H9 (cell line): ENCODE data around the gene TWSG1. TPM values are rescaled to one million over a fixed set of nuclear protein-coding genes. Genes with fewer than 3 reads are reported as not detected.

Experiments
- DNase-seq: peaks from one replicate; pipeline ENCODE4 v3.0.0-alpha.2; 2017
- H2AFZ ChIP-seq: one replicate; pipeline ENCODE4 v1.6.1; 2013; ENCODE audit warnings: mild to moderate bottlenecking, low read length, control low read depth, moderate library complexity
- H2AK5ac ChIP-seq: 2 replicates; pipeline ENCODE4 v1.6.1; 2013; ENCODE audit warnings: low read length, control low read depth, mixed read lengths; ENCODE audit not compliant: insufficient read length
- H2BK120ac ChIP-seq: one replicate; pipeline ENCODE4 v1.6.1; 2013; ENCODE audit warnings: low read depth, mild to moderate bottlenecking, low read length, control low read depth, inconsistent platforms; ENCODE audit not compliant: poor library complexity, severe bottlenecking
- H2BK12ac ChIP-seq: 2 replicates; pipeline ENCODE4 v1.6.1; 2013; ENCODE audit warnings: low read length, control low read depth, mixed read lengths, low read depth; ENCODE audit not compliant: insufficient read length
- H2BK15ac ChIP-seq: 2 replicates; pipeline ENCODE4 v1.6.1; 2013; ENCODE audit warnings: low read depth, low read length, control low read depth
- H2BK20ac ChIP-seq: one replicate; pipeline ENCODE4 v1.6.1; 2013; ENCODE audit warnings: low read depth, mild to moderate bottlenecking, low read length, control low read depth, inconsistent platforms; ENCODE audit not compliant: poor library complexity, severe bottlenecking
- H2BK5ac ChIP-seq: 2 replicates; pipeline ENCODE4 v1.6.1; 2013; ENCODE audit warnings: low read length, control low read depth, mixed read lengths; ENCODE audit not compliant: insufficient read length
- H3K14ac ChIP-seq: 2 replicates; pipeline ENCODE4 v1.6.1; 2013; ENCODE audit warnings: low read length, control low read depth; ENCODE audit not compliant: insufficient read depth
- H3K18ac ChIP-seq: 2 replicates; pipeline ENCODE4 v1.6.1; 2013; ENCODE audit warnings: low read depth, mild to moderate bottlenecking, mixed read lengths, low read length, control low read depth; ENCODE audit not compliant: insufficient read length
- H3K23ac ChIP-seq: 2 replicates; pipeline ENCODE4 v1.6.1; 2013; ENCODE audit warnings: low read length, control low read depth, mixed read lengths, low read depth; ENCODE audit not compliant: insufficient read length
- H3K23me2 ChIP-seq: 2 replicates; pipeline ENCODE4 v1.6.1; 2013; ENCODE audit warnings: low read depth, mild to moderate bottlenecking, mixed read lengths, low read length, control low read depth; ENCODE audit not compliant: insufficient read length, poor library complexity, severe bottlenecking
- H3K27ac ChIP-seq: 2 replicates; pipeline ENCODE4 v1.5.1; 2013; ENCODE audit warnings: low read length, control low read depth, mixed read lengths, low read depth; ENCODE audit not compliant: insufficient read length
- H3K27me3 ChIP-seq: 2 replicates; pipeline ENCODE4 v1.6.1; 2013; ENCODE audit warnings: low read length, control low read depth, inconsistent platforms; ENCODE audit not compliant: insufficient read depth
- H3K4ac ChIP-seq: 2 replicates; pipeline ENCODE4 v1.6.1; 2013; ENCODE audit warnings: low read depth, mild to moderate bottlenecking, control low read depth, inconsistent platforms, low read length, moderate library complexity
- H3K4me1 ChIP-seq: 2 replicates; pipeline ENCODE4 v1.6.1; 2013; ENCODE audit warnings: low read length, control low read depth, inconsistent platforms; ENCODE audit not compliant: insufficient read depth
- H3K4me2 ChIP-seq: 2 replicates; pipeline ENCODE4 v1.6.1; 2013; ENCODE audit warnings: low read length, control low read depth, mixed read lengths; ENCODE audit not compliant: insufficient read length, insufficient read depth
- H3K56ac ChIP-seq: 2 replicates; pipeline ENCODE4 v1.6.1; 2013; ENCODE audit warnings: low read depth, mild to moderate bottlenecking, mixed read lengths, low read length, control low read depth; ENCODE audit not compliant: insufficient read length
- H3K79me1 ChIP-seq: 2 replicates; pipeline ENCODE4 v1.6.1; 2013; ENCODE audit warnings: low read depth, mild to moderate bottlenecking, moderate library complexity, low read length, control low read depth, inconsistent platforms; ENCODE audit not compliant: insufficient read depth, poor library complexity, severe bottlenecking
- H3K79me2 ChIP-seq: 2 replicates; pipeline ENCODE4 v1.6.1; 2013; ENCODE audit warnings: low read length, control low read depth, inconsistent platforms; ENCODE audit not compliant: insufficient read depth
- H3K9ac ChIP-seq: 2 replicates; pipeline ENCODE4 v1.6.1; 2013; ENCODE audit warnings: low read length, control low read depth, mixed read lengths; ENCODE audit not compliant: insufficient read length; ENCODE audit errors: extremely low read depth
- H3K9me3 ChIP-seq: one replicate; pipeline ENCODE4 v1.6.1; 2013; ENCODE audit warnings: low read depth, low read length, inconsistent platforms; ENCODE audit not compliant: control insufficient read depth
- H3T11ph ChIP-seq: one replicate; pipeline ENCODE4 v1.6.1; 2013; ENCODE audit warnings: mild to moderate bottlenecking, low read length, control low read depth, inconsistent platforms
- H4K20me1 ChIP-seq: one replicate; pipeline ENCODE4 v1.6.1; 2013; ENCODE audit not compliant: control insufficient read depth, insufficient read length, insufficient read depth
- H4K5ac ChIP-seq: 2 replicates; pipeline ENCODE4 v1.6.1; 2013; ENCODE audit warnings: low read depth, mild to moderate bottlenecking, mixed read lengths, low read length, control low read depth; ENCODE audit not compliant: insufficient read length
- H4K8ac ChIP-seq: replicated peaks from 2 replicates; pipeline ENCODE4 v1.6.1; 2013; ENCODE audit warnings: low read length, control low read depth, mixed read lengths, low read depth; ENCODE audit not compliant: insufficient read length
- H4K91ac ChIP-seq: 2 replicates; pipeline ENCODE4 v1.6.1; 2013; ENCODE audit warnings: low read depth, mild to moderate bottlenecking, moderate library complexity, mixed read lengths, low read length, control low read depth; ENCODE audit not compliant: insufficient read length
- H3K27ac Mint-ChIP-seq, 3 experiments: 2 replicates in 2 of 3; 3 replicates in 1 of 3; pipeline ENCODE4 v1.8.0; 2020 to 2021; ENCODE audit warnings: mixed read lengths in 3 of 3, mild to moderate bottlenecking in 1 of 3, moderate library complexity in 1 of 3
- H3K27me3 Mint-ChIP-seq: 2 replicates; pipeline ENCODE4 v1.8.0; 2021; ENCODE audit warnings: low read depth, mild to moderate bottlenecking, moderate library complexity, mixed read lengths
- H3K36me3 Mint-ChIP-seq, 3 experiments: 2 replicates in 2 of 3; 3 replicates in 1 of 3; pipeline ENCODE4 v1.8.0; 2020 to 2021; ENCODE audit warnings: low read depth in 3 of 3, mixed read lengths in 3 of 3; ENCODE audit not compliant: insufficient read depth in 1 of 3
- H3K4me1 Mint-ChIP-seq, 2 experiments: 2 replicates each; pipeline ENCODE4 v1.8.0; 2020; ENCODE audit warnings: mixed read lengths in 2 of 2
- H3K4me3 Mint-ChIP-seq, 2 experiments: 2 replicates in 1 of 2; 3 replicates in 1 of 2; pipeline ENCODE4 v1.8.0; 2020 to 2021; ENCODE audit warnings: mild to moderate bottlenecking in 2 of 2, mixed read lengths in 2 of 2, moderate library complexity in 1 of 2
- H3K9me3 Mint-ChIP-seq, 2 experiments: 2 replicates in 1 of 2; 3 replicates in 1 of 2; pipeline ENCODE4 v1.8.0; 2020; ENCODE audit warnings: mild to moderate bottlenecking in 2 of 2, mixed read lengths in 2 of 2, moderate library complexity in 1 of 2
- total RNA-seq: library from RNA; stranded (reverse); gene quantifications from 2 replicates; pipeline ENCODE4 v1.2.1, GENCODE V29; 2021
- TF ChIP-seq, protein P1 (sequence below): fragments of 200-600 bp; sonication (generic); conservative IDR thresholded peaks from 3 replicates; pipeline ENCODE4 v1.8.0; 2021; ENCODE audit warnings: antibody characterized with exemption, mild to moderate bottlenecking

Gene TWSG1
- total RNA-seq, 1 experiment from 2014 or later, result 25.7 TPM

- no peak overlapping the region for H2BK15ac ChIP-seq
- no peaks in the 10 kb centered on the region for H3K79me2 ChIP-seq
- no peak overlapping the region for H3K18ac ChIP-seq
- H3K23ac ChIP-seq, result no peak overlapping the region
- no peak overlapping the region for H3K56ac ChIP-seq
- Mint-ChIP-seq H3K4me3 (no peak overlapping the region), H3K27me3 (no peaks in the 10 kb centered on the region), H3K9me3 (peaks cover 46 to 50% of the 10 kb centered on the region in 2 experiments), H3K4me1 (peaks cover 5 to 6% of the 10 kb centered on the region in 2 experiments), H3K27ac (no peak overlapping the region), H3K36me3 (peaks cover 21 to 48% (median 30%) of the 10 kb centered on the region in 3 experiments)
- H3K14ac ChIP-seq, result no peak overlapping the region
- no peak overlapping the region for H2BK5ac ChIP-seq
- no peak overlapping the region for H2AFZ ChIP-seq
- TF ChIP-seq, protein P1, sequence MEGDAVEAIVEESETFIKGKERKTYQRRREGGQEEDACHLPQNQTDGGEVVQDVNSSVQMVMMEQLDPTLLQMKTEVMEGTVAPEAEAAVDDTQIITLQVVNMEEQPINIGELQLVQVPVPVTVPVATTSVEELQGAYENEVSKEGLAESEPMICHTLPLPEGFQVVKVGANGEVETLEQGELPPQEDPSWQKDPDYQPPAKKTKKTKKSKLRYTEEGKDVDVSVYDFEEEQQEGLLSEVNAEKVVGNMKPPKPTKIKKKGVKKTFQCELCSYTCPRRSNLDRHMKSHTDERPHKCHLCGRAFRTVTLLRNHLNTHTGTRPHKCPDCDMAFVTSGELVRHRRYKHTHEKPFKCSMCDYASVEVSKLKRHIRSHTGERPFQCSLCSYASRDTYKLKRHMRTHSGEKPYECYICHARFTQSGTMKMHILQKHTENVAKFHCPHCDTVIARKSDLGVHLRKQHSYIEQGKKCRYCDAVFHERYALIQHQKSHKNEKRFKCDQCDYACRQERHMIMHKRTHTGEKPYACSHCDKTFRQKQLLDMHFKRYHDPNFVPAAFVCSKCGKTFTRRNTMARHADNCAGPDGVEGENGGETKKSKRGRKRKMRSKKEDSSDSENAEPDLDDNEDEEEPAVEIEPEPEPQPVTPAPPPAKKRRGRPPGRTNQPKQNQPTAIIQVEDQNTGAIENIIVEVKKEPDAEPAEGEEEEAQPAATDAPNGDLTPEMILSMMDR, result no peak
- H3K9ac ChIP-seq, result no peak overlapping the region
- no peak overlapping the region for H2BK20ac ChIP-seq
- peaks cover 6% of the 10 kb centered on the region for H3K9me3 ChIP-seq
- H3K4me2 ChIP-seq, result no peak overlapping the region
- no peak overlapping the region for H3K4ac ChIP-seq
- H3K79me1 ChIP-seq, result no peaks in the 10 kb centered on the region
- H3T11ph ChIP-seq, result no peak overlapping the region
- no peak overlapping the region for H4K5ac ChIP-seq
- no peaks in the 10 kb centered on the region for H3K4me1 ChIP-seq
- no peak for DNase-seq
- H4K20me1 ChIP-seq, result no peaks in the 10 kb centered on the region
- no peak overlapping the region for H2BK120ac ChIP-seq
- no peak overlapping the region for H2AK5ac ChIP-seq
- no peak overlapping the region for H2BK12ac ChIP-seq
- no peaks in the 10 kb centered on the region for H3K23me2 ChIP-seq
- H3K27me3 ChIP-seq, result no peaks in the 10 kb centered on the region
- H4K91ac ChIP-seq, result no peak overlapping the region
- no peak overlapping the region for H4K8ac ChIP-seq
- H3K27ac ChIP-seq, result no peak overlapping the region
These were observed 44.4 kb upstream of the TWSG1 start for GRCh38 chr18:9290156-9290555.
